Amniotic stem cell (primary cell): ENCODE measurements around the gene SYTL1.

Experiments used
- DNase-seq: peaks from one replicate; lab custom pipeline; 2025; lab: John Stamatoyannopoulos, UW

SYTL1 gene

DNA sequence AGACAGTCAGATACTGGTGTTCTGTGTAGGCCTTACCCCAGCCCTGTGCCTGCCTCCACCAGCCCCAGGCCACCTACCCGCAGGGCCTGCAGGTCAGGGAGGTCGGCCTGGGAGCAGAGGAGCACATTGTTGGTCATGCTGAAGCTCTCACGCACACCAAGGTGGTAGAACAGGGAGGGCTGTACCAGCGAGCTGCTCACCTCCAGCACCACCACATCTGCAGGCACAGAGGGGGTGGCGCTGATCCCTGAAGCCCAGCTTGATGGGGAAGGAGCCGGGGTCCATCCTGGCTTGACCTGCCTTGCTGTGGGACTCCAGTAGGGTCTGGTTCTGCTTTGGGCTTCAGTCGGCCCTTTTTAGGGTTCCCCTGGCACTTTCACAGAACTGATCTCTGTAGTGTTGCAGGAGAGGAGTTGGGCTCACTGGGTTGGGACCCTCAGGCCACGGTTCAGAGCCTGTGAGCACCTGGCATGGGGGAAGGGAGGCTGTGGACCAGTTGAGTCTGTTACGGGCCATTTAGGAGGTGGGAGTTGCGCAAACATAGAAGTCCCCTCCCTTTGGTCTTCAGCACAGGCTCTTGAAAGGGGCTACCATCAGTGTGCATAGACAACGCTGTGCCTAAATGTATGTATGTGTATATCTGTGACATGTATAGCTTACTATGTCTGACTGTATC is 23.0 kb downstream of the SYTL1 start:
- no peak for DNase-seq

DNA sequence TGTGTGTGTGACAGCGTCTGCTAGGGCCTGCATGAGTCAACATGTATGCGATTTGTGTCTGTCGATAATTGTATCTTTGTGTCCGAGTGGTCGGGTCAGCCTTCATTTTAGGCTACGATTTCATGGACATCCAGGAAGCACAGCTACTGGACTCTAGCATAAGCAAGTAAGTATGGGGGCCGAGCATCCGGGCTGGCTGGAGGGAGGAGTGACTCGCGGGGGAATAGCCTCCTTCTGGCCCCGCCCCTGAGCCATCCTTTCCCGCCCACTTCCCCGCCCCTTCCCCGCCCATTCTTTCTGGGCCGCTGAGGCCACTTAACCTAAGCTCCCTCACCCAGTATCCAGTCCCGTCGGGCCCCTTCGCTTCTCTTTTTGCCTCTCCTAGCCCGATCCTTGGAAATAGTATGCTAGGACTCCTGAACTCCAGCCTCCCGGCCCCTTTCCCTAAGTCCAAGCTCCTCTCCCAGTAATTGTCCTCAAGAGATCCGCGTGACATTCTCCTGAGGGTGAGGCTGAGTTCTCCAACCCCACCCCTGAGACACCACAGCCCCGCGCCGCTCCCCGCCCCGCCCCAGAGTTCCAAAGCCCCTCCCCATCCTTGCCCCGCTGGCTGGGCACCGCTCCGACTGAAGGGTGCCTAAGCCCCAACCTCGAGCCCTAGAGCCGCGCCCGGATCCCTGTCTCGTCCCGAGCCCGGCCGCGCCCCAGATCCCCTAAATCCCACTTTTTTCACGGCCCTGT is 23.7 kb downstream of the SYTL1 start:
- DNase-seq, result peak; percentile 83

DNA sequence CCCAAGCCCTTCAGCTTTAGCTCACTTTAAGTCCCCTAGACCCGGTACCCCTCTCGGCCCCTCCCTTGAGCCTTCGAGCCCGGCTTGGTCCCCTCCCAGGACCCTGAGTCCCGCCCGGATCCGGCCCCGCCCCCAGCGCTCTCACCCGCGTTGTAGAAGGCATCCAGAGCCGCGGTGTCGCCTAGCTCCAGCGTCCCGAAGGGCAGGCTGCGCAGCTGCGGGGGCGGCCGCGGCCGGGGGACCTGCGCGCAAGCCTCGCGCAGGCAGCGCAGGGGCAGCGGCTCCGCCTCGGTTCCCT is 24.2 kb downstream of the SYTL1 start:
- DNase-seq, result no peak

DNA sequence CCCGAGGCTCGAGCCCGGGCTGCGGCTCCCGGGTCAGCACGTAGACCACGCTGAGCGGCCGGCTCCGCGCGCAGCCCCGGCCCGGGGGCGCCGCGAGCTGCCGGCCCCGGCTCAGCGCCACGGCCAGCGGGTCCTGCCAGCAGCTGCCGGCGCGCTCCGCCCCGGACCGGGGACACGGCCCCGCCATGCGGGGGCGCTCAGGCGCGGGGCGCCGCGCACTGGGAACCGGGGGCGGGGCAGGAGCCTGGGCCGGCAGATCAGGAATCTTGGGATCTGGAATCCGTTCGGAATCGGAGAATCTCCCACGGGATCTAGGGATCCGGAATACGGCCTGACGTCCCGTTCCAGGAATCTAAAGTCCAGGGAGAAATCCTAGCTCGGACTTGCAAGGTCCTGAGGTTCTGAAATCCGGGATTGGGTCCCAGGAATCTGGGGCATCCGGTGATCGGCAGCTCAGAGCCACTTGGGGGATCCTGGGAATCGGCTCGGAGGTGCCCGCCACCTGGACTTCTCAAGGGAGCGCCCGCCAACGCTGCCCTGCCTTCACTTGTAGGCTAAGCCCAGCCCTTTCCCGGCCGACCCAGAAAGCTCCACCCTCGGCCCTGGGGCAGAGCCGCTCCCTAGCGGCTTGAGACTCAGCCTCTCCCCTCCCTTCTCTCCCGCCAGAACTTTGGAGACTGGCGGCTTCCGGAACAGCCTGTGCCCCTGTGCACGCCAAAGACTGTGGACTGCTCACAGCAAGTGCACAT is 24.8 kb downstream of the SYTL1 start, which contains the start of gene MAP3K6:
Gene MAP3K6 (minus strand): TSS at position 551 of the 749 bp plus-strand sequence. CDS start 364 bp downstream, at position 187.
- DNase-seq, result peak; percentile 63

DNA sequence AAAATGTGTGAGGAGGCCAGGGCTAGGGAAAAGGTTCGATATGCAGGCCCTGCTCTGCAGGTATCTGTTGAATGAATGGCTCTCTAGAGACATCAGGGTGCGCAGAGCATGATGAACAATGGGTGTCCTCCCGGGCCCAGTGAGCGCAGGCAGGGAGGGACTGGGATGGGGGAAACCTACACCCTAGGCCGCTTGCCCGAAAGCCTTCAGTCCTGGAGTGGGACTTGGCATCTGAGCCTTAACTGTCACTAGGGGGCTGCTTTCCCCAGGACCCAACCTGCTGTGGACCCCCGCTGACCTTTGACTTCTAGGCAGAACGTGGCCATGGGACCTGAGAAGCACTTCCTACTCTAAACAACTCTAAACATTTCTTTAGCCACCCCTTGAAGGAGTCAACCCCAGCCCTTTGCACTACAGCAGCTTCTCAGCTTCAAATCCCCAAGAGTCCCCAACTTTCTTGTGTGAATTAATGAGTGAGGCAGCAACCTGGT is 25.4 kb downstream of the SYTL1 start:
- no peak for DNase-seq

DNA sequence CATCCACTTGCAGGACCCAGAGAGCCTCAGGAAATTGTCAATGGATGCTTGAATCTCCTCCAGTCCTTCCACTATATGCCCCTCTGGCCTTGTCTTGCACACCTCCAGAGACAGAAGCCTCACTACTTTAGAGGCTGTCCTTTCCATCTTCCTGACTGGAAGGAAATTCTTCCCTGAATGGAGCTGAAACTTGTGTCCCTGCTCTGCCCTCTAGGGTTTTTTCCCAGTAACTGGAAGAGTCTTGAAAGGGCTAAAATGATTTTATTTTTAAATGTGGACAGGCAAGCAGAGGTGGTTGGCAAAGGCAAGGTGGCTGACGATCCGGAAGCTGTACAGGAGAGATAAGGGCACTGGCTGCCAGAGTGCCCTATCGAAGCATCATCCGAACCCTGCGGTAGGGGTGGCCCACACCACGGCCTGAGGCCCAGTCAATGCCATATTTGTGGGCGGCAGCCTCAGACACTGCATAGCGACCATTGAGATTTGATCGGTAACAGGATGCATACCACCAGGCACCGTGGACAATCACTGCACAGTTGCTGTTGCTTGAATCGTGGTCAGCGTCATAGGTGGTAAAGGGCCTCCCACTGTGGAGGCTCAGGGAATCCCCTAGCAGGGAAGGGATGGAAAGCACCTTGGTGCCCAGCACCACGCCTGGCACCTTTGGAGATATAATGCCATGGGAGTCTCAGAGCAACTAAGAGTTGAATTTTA is 27.2 kb downstream of the SYTL1 start:
- no peak for DNase-seq

- no peak for DNase-seq
These were observed 30.4 kb downstream of the SYTL1 start for GRCh38 chr1:27372022-27372807.

DNA sequence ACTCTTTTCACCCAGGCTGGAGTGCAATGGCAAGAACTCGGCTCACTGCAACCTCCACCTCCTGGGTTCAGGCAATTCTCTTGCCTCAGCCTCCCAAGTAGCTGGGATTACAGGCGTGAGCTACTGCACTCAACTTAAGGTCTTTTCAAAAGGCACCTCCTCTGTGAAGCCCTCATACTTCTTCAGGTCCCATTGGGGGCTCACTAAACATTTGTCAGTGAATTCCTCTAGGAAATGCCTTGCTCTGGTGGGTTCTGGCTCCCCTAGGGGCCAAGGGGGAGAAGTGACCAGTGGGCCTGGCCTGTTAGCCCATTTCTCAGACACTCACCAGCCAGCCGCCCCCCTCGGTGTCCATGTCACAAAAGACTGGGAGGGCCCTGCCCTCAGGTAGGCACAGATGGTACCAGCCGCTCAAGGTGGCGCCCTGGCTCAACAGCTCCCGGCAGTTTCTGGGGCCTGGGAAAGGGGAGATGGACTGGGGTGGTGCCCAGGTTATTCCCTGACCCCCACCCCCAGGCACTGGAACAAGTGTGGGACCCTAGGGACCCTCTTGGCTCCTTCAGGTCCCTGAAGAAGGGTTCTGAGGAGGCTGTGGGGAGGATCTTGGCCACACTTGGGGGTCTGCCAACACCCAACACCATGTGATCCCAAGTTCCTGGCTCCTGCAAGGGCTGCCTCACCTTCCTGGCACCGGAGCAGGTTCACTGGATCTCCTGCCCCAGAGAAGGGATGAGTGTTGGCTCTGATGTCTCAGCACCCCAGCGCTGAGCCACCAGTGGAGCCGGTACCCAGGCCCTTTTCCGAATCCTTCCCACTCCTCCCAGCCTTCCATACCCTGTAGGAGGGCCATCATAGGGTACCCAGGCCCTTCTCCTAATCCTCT is 31.2 kb downstream of the SYTL1 start:
- DNase-seq, result no peak

DNA sequence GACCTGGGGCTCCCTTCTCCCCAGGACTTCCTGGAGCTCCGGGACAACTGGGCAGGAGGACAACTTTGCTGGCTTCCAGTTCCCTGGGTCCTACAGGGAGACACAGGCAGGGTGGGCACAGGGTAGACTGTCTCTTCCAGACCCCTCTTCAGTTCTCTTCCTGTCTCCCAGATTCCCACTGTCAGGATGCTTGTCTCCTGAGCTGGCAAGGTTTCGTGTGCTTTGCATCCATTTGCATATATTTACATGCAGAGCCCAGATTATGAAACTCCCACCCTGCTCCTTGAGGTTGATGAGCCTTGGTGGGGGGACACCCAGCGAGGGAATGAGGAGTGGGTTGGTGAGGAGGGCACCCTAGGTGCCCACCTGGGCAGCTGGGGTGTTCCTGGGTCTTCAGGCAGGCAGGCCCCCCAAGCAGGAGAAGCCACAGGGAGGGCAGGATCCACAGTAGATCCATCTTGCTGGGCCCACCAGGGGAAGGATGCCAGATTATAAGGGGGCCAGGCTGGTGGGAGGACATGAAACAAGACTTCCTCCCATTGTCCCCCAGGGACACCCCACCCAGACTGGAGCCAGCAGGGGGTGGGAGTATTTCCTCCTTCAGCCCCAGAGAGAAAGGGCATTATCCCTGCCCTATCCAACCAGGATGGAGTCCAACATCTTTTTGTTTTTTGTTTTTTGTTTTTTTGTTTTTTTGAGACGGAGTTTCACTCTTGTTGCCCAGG is 32.7 kb downstream of the SYTL1 start, which contains the start of gene FCN3:
Gene FCN3 (minus strand): TSS at position 463 of the 725 bp plus-strand sequence. CDS start 6 bp downstream, at position 457.
- DNase-seq, result no peak

DNA sequence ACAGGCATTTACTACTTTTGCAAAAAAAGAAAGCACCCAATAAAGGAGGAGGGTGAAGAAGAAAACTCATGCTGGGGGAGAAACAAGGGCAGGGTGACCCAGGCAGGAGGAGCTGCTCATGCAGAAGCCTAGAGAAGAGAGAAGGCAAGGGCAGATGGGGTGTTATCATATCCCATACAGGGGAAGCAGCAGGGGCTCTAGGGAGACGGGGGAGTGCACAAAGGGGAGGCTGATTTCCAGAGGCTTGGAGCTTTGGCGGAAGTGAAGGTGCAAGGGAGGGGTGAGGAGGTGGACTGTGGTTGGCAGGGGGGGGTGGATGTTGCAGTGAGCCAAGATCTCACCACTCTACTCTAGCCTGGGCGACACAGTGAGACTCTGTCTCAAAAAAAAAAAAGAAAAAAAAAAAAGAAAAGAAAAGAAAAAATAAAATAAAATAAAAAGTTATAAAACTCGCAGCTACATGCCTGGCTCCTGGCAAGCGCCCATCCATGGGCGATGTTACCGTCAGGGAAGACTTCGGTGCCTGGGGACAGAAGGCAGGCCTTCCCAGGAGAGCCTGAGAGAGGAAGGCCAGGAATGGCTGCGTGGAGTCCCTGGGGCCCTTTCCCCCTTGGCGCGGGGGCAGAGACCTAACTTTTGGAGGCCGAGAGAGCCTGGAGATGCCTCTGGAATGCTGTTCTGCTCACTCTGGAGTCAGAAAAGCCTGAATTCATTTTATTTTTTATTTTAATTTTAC is 36.1 kb downstream of the SYTL1 start:
- no peak for DNase-seq

- DNase-seq, result no peak
These were observed 37.8 kb downstream of the SYTL1 start for GRCh38 chr1:27379564-27380122.

- DNase-seq, result no peak
These were observed 38.4 kb downstream of the SYTL1 start for GRCh38 chr1:27380224-27380623.

GRCh38 chr1:27380766-27381733 is 39.2 kb downstream of the SYTL1 start:
- DNase-seq, result no peak

DNA sequence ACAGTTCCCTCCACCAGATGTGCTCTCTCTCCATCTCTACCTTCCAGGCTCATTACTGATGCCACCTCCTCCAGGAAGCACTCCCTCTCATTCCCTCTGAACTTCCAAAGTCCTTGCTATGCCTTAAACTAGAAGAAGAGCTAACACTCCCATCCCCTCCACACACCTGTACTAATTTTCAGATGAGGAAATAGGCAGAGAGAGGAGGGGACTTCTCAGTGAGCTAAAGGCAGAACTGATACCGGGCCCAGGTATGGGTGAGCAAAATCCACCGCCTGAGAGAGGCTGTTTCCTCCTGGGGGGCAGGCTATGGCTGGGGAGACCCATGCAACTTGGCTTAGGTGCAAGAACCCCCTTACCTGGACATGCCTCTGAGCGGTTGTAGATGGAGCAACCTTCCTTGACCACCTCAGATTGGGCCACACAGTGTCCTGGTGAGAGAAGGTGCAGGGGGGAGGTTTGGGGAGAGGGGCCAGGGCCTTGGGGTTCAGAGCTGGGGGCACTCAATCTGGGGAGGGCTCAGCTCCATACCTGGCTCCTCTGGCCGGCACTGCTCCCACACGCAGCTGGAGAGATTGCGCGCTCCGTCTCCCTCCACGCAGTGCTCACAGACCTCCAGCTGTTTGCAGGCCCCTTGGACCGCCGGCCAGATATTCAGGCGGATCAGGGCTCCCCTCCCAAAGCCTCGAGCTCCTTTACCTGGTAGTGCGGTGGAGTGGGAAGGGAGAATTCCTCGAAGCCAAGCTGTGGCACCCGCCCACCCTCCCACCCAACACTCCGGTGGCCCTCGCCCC is 40.3 kb downstream of the SYTL1 start:
- DNase-seq, result no peak

- no peak for DNase-seq
These were observed 41.3 kb downstream of the SYTL1 start, which contains the start of gene CD164L2 for GRCh38 chr1:27383039-27383605. Gene CD164L2, minus strand, starts transcription at chr1:27383333. Its CDS starts 94 bp downstream, at chr1:27383239.

DNA sequence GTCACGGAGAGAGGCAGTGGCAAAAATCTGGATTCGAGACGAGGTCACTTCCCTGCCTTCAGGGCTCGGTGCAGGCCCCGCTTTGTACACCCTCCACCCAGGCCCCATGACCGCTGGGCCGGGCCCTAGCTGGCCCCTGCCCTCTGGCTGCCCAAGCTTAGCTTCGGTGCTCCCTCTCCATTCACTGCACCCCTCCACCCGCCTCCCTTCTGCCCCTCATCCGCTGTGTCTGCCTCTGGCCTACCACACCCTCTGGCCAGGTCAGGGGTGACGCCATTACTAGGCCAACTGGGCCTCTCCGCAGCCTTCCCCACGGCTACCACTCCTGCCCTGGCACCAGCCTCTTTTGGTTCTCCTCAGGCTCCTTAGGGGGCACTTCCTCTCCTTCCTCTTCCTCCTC is 41.8 kb downstream of the SYTL1 start:
- DNase-seq, result no peak
